ENCODE results near the gene VPS37D. TPM values are rescaled to one million over a fixed set of nuclear protein-coding genes. Genes with fewer than 3 reads are reported as not detected.

The VPS37D gene
- total RNA-seq, 2 experiments from 2014 or later = 0.45 to 0.86 TPM

DNA sequence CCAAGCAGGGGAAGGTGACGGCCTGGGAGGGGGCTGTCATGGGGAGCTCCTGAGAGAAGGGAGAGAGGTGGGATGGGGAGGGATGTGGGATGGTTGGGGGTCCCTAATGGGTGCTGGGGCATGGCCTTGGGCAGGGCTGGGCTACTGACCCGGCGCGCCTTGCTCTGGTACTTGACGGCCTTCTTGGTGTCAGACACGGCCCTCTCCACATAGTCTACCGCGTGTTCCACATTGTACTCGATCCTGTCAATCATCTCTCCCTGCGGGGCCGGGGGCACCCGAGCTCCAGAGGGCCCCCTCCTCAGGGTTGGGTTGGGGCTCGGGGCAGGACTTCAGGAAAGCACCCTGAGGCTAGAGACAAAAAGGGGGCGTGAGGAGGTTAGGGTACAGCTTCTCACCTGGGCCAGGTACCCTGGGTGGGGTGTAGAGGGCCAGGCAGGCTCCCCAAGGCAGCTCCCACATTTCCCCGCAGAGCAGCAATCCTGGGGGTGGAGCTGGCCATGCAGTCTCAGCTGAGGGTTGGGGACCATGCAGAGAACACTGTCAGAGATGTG, 33.0 kb downstream of the VPS37D start:
- peaks cover 2% of the 10 kb centered on the region for H3K4me1 Mint-ChIP-seq
- H3K4me3 Mint-ChIP-seq = no peak overlapping the region
- H3K27me3 Mint-ChIP-seq = no peaks in the 10 kb centered on the region
- no peaks in the 10 kb centered on the region for H3K9me3 Mint-ChIP-seq
- peaks cover 11% of the 10 kb centered on the region for H3K36me3 Mint-ChIP-seq
- ATAC-seq (ENCODE audit: low read depth) (no peak), DNase-seq (no peak)
- H3K27ac Mint-ChIP-seq = no peak overlapping the region
- POLR2A ChIA-PET = no interaction called here

GRCh38 chr7:73701357-73701995, 33.8 kb downstream of the VPS37D start:
- peak; percentile 28 for ATAC-seq (ENCODE audit: low read depth)
- Mint-ChIP-seq H3K27ac (no peak overlapping the region), H3K4me3 (no peak overlapping the region), H3K27me3 (no peaks in the 10 kb centered on the region), H3K4me1 (peaks cover 2% of the 10 kb centered on the region), H3K36me3 (peaks cover 11% of the 10 kb centered on the region), H3K9me3 (no peaks in the 10 kb centered on the region)
- POLR2A ChIA-PET = no interaction called here
- DNase-seq = no peak

GRCh38 chr7:73702226-73702625, 34.6 kb downstream of the VPS37D start:
- Mint-ChIP-seq H3K4me3 (no peak overlapping the region), H3K27ac (no peak overlapping the region), H3K36me3 (peaks cover 11% of the 10 kb centered on the region), H3K4me1 (peaks cover 4% of the 10 kb centered on the region), H3K9me3 (no peaks in the 10 kb centered on the region), H3K27me3 (no peaks in the 10 kb centered on the region)
- POLR2A ChIA-PET = no interaction called here
- DNase-seq = no peak
- no peak for ATAC-seq (ENCODE audit: low read depth)

DNA sequence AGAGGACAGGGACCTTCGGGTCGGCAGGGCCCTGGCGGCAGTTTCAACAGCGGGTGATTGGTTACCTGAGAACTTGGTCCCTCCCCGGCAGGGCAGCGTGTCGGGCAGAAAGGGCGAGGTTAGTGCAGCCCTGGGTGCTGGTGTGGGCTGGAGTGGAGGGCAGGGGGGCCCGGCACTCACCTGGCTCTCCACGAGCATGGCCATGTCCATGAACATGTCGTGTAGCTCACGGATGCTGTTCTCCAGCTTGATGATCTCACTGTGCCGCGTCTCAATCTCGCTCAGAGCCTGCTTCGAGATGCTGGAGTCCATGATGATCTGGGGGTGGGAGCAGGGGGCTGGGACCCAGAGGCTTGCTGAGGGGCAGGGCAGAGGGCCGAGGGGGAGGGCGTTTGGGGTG, 35.0 kb downstream of the VPS37D start:
- H3K9me3 Mint-ChIP-seq = no peaks in the 10 kb centered on the region
- no peak overlapping the region for H3K4me3 Mint-ChIP-seq
- DNase-seq (no peak), ATAC-seq (ENCODE audit: low read depth) (no peak)
- peaks cover 8% of the 10 kb centered on the region for H3K36me3 Mint-ChIP-seq
- peaks cover 4% of the 10 kb centered on the region for H3K4me1 Mint-ChIP-seq
- no peak overlapping the region for H3K27ac Mint-ChIP-seq
- POLR2A ChIA-PET = interaction anchor here (1.2 kb wide), 1 partner anchor 16 kb away, joined by 4 read pairs; no protein-coding TSS in a partner anchor
- no peaks in the 10 kb centered on the region for H3K27me3 Mint-ChIP-seq

- Mint-ChIP-seq H3K36me3 (peaks cover 8% of the 10 kb centered on the region), H3K27ac (no peak overlapping the region), H3K9me3 (no peaks in the 10 kb centered on the region), H3K4me3 (no peak overlapping the region), H3K27me3 (no peaks in the 10 kb centered on the region), H3K4me1 (peaks cover 4% of the 10 kb centered on the region)
- no peak for DNase-seq
- ATAC-seq (ENCODE audit: low read depth) = no peak
- POLR2A ChIA-PET = interaction anchor here (1.2 kb wide), 1 partner anchor 15 kb away, joined by 4 read pairs; no protein-coding TSS in a partner anchor
Measured at GRCh38 chr7:73703225-73703624, 35.6 kb downstream of the VPS37D start.

DNA sequence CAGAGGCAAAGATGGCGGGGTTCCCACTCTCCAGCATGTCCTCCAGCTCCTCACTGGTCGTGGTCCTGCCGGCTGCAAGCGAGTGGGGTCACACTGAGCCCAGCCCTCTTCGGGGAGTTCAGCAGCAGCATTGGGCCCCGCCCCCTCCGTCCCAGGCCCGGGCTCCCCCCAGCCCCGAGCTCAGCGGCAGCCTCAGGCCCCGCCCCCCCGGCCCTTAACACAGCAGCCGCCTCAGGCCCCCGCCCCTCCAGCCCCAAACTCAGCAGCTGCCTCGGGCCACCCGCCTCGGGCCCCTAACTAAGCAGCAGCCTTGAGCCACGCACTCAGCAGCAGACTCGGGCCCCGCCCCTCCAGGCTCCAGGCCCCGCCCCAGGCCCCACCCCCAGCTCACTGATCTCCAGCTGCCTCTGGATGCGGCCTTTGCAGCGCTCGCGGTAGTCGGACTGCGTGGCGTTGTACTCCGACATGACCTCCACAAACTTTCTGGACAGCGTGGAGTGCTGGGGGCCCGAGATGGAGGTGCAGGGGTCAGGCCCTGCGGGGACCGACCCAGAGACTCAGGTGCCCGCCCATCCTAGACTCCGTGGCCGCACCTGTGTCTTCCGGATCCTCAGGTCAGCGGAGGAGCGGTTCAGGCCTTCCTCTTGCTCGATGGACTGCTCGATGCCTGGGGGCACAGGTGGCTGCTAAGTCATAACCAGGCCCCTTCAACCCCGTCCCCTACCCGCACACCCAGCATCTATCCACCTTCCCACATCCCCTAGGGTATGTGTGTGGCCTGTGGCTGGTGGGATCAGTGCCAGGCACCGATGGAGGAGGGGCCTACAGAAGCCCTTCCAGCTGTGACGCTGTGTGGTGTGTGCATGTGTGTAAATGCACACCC, 36.4 kb downstream of the VPS37D start:
- DNase-seq = peak; percentile 50

DNA sequence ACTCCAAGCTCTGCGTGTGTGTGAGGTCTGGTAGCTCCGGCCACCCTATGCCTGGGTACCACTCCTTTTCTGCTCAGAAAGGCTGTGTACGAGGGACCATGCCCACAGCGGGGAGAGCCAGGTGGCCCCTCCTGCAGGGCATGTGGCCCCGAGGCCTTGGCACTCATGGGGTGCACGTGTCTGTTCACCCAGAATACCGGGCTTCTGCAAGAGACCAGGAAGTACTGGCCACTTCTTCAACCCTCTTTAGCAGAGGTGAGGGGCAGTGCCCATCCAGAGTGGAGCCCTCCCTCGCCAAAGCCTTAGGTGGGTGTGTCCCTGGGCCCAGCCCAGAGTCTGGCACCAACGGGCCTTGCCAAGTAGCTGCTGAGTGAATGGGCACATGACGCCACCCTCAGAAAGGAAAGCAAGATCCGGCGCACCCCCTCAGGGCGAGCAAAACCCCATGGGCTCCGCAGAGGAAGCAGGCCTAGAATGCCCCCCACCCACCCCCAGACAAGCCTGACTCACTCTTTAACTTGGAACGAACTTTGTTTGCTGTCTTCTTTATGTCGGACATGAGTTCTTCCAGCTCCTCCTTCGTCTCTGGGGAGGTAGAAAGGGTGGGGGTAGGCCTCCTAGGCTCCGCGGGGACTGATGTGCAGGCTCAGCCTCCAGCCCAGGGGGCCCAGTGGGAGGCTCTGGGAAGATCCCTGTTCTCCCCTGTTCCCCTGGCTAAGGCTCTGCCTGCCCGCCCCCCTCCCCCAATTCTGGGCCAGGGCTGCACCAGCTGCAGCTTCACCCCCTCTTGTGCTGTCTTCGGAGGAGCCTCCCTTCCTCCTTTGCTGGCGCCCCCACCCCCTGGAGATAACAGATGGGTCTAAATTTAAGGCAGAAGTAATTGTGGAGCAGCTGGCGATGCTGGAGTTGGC, 37.3 kb downstream of the VPS37D start:
- Mint-ChIP-seq H3K27me3 (no peaks in the 10 kb centered on the region), H3K9me3 (no peaks in the 10 kb centered on the region), H3K36me3 (peaks cover 6% of the 10 kb centered on the region), H3K4me3 (no peak overlapping the region), H3K27ac (no peak overlapping the region), H3K4me1 (peaks cover 4% of the 10 kb centered on the region)
- ATAC-seq (ENCODE audit: low read depth) (no peak), DNase-seq (no peak)
- POLR2A ChIA-PET = no interaction called here

More for the DNA sequence above, 36.4 kb downstream of the VPS37D start:
- POLR2A ChIA-PET = interaction anchor here (1.2 kb wide), 1 partner anchor 14 kb away, joined by 4 read pairs; no protein-coding TSS in a partner anchor
- H3K4me3 Mint-ChIP-seq = no peak overlapping the region
- H3K27me3 Mint-ChIP-seq = no peaks in the 10 kb centered on the region
- H3K36me3 Mint-ChIP-seq = peaks cover 6% of the 10 kb centered on the region
- H3K9me3 Mint-ChIP-seq = no peaks in the 10 kb centered on the region
- H3K27ac Mint-ChIP-seq = no peak overlapping the region
- ATAC-seq (ENCODE audit: low read depth) = peak; percentile 57
- H3K4me1 Mint-ChIP-seq = peaks cover 4% of the 10 kb centered on the region

DNA sequence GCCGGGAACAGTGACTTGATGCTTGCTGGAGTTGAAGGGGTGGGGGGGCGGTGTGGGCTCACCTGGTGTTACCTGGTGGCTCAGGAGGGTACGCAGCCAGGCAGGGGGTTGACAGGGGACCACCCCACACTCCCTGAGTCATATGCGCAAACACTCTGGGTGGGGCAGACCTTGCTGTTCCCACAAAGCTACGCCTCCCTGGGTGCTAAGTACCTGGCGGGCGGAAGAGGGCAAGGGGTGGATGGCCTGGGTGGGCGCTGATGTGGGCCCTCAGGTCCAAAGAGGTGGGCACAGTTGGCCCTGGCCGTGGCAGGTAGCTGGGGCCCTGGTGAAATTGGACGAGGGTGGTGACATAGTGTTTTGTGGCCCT, 37.9 kb downstream of the VPS37D start:
- Mint-ChIP-seq H3K4me3 (no peak overlapping the region), H3K36me3 (peaks cover 6% of the 10 kb centered on the region), H3K9me3 (no peaks in the 10 kb centered on the region), H3K4me1 (peaks cover 4% of the 10 kb centered on the region), H3K27ac (no peak overlapping the region), H3K27me3 (no peaks in the 10 kb centered on the region)
- POLR2A ChIA-PET = interaction anchor here (1.7 kb wide), 1 partner anchor 12 kb away, joined by 4 read pairs; no protein-coding TSS in a partner anchor
- DNase-seq = no peak
- ATAC-seq (ENCODE audit: low read depth) = no peak

DNA sequence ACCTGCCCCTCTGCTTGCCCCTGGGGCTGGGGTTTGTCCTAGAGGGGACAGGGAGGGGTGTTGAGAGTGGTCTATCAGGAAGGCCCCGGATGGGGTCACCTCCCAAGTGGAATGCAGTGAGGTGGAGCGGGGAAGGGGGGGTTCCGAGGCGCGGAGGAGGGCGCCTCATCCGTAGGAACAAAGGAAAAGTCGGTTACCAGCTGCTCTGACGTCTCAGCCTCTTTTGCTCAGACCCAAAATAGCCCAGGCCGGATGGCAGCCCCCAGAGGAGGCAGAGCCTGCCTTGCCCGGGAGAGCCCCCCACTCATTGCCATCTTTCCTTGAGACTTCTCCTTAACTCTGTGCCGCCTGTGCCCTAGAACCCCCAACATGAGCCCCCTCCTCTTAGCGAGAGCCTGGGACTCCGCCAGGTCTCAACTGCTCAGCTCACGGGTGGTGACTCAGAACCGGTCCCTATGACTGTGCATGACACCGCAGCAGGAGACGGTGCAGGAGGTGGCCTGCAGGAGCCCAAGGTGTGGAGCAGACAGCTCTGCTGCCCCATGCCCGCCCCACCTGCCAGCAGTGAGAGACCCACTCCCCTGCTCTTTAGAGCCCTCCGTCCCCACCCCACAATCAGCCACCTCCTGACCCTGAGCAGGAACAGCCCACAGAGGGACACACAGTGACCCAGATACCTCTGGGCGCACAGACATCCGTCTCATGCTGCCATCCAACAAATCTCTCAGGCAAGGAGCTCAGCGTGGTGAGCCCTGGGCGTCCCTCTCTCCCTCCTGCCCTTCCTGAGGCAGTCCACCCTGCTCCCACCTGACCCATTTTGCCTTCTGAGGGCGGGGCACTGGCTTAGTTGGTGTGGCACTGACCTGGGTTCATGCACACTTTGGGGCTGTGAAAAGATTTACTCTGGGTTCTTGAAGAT, 38.8 kb downstream of the VPS37D start:
- peaks cover 6% of the 10 kb centered on the region for H3K36me3 Mint-ChIP-seq
- DNase-seq (no peak), ATAC-seq (ENCODE audit: low read depth) (no peak)
- peaks cover 7% of the 10 kb centered on the region for H3K4me1 Mint-ChIP-seq
- H3K4me3 Mint-ChIP-seq = no peak overlapping the region
- H3K27ac Mint-ChIP-seq = no peak overlapping the region
- POLR2A ChIA-PET = interaction anchor here (0.6 to 1.7 kb wide), 3 partner anchors 11 to 102 kb away, joined by 4 to 6 read pairs (median 6); no protein-coding TSS in a partner anchor
- no peaks in the 10 kb centered on the region for H3K27me3 Mint-ChIP-seq
- no peaks in the 10 kb centered on the region for H3K9me3 Mint-ChIP-seq

DNA sequence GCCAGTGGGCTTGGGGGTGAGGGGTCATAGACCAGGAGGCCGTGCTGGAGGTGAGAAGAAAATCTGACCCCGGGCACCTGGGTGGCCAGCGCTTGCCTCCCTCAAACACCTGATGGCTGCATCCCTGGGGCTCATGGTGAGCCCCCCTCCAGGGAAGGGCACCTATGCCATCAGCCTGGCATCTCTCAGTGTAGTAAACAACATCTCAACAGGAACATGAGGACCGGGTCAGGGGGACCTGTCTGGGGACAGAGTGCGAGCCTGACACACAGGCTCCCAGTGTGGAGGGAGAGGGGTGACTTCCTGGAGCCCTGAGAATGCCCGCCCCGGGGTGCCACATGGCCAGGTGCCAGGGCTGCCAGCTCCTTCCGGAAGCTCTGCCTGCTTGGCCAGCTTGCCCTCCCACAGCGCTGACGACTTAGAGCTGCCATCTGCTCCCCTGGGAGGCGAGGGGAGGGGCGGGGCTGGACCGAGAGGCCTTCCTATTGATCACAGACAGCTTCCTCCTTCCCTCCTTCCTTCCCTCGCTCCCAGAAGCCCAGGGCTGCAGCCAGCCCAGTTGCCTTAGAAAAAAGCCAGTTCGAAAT, 39.5 kb downstream of the VPS37D start:
- H3K4me3 Mint-ChIP-seq = no peak overlapping the region
- H3K9me3 Mint-ChIP-seq = no peaks in the 10 kb centered on the region
- H3K4me1 Mint-ChIP-seq = peaks cover 7% of the 10 kb centered on the region
- POLR2A ChIA-PET = interaction anchor here (0.6 to 1.7 kb wide), 3 partner anchors 11 to 103 kb away, joined by 4 to 6 read pairs (median 6); no protein-coding TSS in a partner anchor
- no peak overlapping the region for H3K27ac Mint-ChIP-seq
- H3K36me3 Mint-ChIP-seq = peaks cover 2% of the 10 kb centered on the region
- ATAC-seq (ENCODE audit: low read depth) (no peak), DNase-seq (no peak)
- H3K27me3 Mint-ChIP-seq = no peaks in the 10 kb centered on the region

- POLR2A ChIA-PET = no interaction called here
- ATAC-seq (ENCODE audit: low read depth) = no peak
- no peaks in the 10 kb centered on the region for H3K9me3 Mint-ChIP-seq
- no peak overlapping the region for H3K4me3 Mint-ChIP-seq
- peaks cover 13% of the 10 kb centered on the region for H3K4me1 Mint-ChIP-seq
- no peak overlapping the region for H3K27ac Mint-ChIP-seq
- no peak for DNase-seq
- peaks cover 5% of the 10 kb centered on the region for H3K27me3 Mint-ChIP-seq
- no peaks in the 10 kb centered on the region for H3K36me3 Mint-ChIP-seq
Measured at GRCh38 chr7:73708961-73709549, 41.4 kb downstream of the VPS37D start.
